Embryonic facial prominence (tissue), 1 donor: Measurements from ENCODE around the gene BCAP31.
A peak's percentile ranks its signal among the peaks of the same experiment; 100 is the strongest.
"Not testable (repeated sequence)": the region's sequence is repeated elsewhere in the genome, so short reads cannot be mapped to it uniquely, and the experiment has no call there.

Experiments
- DNase-seq: peaks from one replicate; pipeline ENCODE4 v3.0.0-alpha.2; 2016; ENCODE audit errors: extremely low spot score

Gene BCAP31

GRCh38 chrX:153694687-153695270, 29.4 kb downstream of the BCAP31 start:
- no peak for DNase-seq

DNA sequence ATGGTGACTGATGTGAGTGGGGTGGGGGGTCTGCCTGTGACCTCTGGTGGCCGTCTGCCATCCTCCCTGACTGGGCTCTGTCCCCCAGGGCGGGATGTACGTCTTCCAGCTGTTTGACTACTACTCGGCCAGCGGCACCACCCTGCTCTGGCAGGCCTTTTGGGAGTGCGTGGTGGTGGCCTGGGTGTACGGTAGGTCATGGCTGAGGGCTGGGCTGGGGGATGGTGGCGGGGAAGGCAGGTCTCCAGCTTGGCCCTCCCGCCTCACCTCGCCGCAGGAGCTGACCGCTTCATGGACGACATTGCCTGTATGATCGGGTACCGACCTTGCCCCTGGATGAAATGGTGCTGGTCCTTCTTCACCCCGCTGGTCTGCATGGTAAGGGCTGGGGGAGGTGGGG, 29.9 kb downstream of the BCAP31 start:
- DNase-seq = not testable (repeated sequence)

DNA sequence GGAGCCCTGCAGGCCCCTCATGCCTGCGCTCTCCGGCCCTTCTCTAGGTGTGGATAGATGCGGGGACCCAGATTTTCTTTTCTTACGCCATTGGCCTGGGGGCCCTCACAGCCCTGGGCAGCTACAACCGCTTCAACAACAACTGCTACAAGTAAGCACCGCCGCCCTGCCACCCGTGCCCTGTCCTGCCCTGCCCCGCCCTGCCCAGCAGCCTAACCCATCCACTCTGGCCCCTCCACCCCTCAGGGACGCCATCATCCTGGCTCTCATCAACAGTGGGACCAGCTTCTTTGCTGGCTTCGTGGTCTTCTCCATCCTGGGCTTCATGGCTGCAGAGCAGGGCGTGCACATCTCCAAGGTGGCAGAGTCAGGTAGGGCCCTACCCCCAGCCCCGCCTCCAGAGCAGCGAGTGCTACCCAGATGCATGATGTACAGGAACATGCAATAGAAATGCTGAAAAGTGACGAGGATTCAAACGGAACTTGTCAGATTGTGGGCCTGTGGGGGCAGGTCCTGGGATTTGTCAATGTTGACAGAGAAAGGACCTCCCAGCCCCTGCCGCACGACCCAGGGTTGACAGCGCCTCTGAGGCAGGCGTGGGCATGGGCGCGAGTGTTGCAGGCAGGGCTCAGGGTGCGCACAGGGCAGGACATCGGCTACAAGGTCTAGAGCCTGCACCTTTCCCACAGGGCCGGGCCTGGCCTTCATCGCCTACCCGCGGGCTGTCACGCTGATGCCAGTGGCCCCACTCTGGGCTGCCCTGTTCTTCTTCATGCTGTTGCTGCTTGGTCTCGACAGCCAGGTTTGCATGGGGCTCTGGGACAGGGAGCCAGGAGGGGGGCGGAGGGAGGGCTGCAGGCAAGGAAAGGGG, 30.7 kb downstream of the BCAP31 start:
- DNase-seq = no peak

DNA sequence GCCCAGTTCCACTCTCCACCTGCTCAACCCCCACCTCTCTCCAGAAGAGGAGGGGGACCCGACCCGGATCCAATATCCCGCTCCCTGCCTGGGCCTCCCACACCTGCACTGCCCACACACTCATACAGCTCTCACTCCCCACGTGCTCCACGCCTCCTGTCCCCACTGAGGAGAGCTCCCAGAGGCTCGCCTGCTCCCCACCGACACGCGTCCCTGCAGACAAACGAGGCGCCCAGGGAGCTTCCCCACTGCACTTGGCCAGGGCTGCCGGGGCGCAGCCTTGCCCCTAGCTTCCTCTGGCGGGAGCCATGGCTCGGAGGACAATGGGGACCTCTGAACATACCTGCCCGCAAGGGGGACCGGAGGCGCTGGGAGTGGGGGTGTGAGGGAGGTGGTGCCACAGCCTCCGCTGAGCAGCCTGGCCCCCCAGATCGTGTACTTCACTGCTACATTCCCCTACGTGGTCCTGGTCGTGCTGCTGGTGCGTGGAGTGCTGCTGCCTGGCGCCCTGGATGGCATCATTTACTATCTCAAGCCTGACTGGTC, 31.5 kb downstream of the BCAP31 start:
- DNase-seq = no peak

- no peak for DNase-seq
Observed at GRCh38 chrX:153692003-153692402, 32.2 kb downstream of the BCAP31 start.

GRCh38 chrX:153691032-153691827, 33.0 kb downstream of the BCAP31 start:
- DNase-seq = not testable (repeated sequence)

DNA sequence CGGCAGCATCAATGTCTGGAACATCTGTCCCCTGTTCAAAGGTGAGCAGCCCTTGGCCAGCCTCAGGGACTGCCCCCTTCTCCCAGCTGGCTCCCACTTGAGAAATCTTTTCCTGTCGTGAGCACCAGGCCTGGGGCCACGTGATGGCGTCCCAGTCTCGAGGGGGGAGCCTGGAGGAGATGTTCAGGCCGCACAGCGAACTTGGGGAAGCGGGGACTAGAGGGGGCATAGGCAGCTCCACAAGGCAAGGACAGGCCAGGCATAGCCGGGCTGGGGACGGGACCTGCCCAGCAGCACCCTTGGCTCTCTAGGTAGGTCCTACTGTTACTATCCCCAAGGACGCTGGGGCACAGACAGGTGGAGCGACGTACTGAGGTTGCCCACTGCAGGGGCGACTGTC, 33.7 kb downstream of the BCAP31 start:
- no peak for DNase-seq

- DNase-seq = no peak
Observed at GRCh38 chrX:153689654-153690465, 34.3 kb downstream of the BCAP31 start.

- no peak for DNase-seq
Observed at GRCh38 chrX:153688911-153689590, 35.1 kb downstream of the BCAP31 start.

- DNase-seq = no peak
Observed at GRCh38 chrX:153688506-153688905, 35.7 kb downstream of the BCAP31 start.

DNA sequence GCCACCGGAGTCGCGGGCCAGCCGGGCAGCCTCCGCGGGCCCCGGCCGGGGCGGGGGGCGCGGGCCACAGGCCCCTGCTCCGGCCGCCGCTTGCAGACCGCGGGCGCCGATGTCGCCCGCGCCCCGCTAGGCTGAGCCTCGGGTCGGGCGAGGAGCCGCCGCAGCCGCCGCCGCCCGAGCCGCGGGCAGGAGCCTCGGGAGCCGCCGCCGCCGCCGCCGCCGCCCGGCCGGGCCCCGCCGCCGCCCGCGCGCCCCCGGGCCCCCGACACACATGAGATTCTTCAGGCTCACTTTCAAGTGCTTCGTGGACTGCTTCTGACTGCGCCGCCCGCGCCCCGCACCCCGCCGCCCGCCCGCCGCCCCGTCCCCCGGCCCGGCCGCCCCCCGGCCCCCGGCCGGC, 36.1 kb downstream of the BCAP31 start:
- no peak for DNase-seq

- peak; percentile 15 for DNase-seq
Observed at GRCh38 chrX:153687121-153688039, 36.8 kb downstream of the BCAP31 start, which contains the start of gene SLC6A8. TSS of gene SLC6A8 (plus strand) at chrX:153687926. CDS start at chrX:153688575, 649 bp downstream.

DNA sequence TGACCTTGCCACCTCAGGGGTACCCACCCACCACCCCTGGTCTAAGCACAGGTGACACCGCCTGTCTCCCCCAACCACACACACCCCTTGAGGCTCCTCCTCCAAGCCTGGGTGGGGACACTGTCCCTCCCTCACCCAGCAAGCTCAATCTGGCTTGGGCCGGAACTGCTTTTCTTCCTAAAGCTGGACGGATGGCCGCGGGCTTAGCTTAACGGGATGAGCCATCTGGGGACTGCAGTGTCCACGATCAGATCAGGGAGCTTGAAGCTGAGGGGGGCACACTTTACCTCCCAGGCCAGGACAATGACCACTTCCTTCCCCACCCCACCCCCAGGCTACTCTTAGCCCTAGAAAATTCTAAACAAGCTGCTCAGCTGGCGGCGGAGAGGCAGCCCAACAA, 37.5 kb downstream of the BCAP31 start:
- no peak for DNase-seq

GRCh38 chrX:153685751-153686696, 38.2 kb downstream of the BCAP31 start:
- DNase-seq = no peak

DNA sequence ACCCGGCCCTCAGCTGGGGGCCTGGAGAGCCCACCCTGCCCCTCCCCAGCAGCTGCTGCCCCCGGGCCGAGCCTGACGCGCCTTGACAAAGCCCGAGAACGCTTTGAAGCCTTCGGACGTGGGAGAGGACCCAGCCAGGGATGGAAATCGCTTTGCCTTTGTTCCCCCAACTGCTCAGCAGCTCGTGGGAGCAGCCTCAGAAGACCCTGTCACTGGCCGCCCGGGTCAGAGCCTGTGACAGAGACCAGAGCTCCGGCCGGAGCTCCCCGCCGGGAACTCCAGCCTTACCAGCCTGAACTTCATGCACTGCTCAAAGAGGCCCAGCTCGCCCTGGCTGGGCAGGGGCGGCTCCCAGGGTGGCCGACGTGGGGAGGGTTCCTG, 39.0 kb downstream of the BCAP31 start:
- no peak for DNase-seq

DNA sequence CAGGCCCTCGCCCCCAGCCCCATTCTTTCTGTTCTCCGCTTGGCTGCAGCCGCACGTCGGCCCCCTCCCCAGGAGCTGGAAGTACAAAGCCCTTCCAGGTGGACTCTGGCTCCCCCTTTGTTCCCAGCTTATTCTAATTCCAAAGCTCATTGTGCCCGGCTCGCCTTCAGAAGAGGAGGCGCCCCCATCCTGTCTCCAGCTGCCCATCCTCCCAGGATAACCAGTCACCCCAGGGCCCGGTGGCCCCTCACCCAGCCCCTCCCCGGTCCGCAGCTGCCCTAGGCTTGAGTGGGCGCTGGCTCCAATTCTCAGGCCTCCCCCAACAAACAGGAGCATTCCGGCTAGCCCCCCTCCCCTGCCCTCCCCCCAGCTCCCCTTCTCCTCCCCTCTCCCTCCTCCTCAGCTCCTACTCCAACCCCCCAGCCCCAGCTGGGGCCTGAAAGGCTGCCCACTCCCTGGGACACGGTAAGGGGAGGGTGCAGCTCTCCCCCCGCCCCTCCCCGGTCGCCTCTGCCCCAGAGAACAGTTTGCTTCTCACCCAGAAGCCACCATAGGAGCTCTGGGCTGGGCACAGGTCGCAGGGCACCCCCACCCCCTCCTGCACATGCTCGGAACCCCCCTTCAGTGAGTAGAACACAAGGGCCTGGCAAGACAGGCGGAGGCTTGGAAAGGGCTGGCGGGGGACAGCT, 39.6 kb downstream of the BCAP31 start:
- DNase-seq = no peak

GRCh38 chrX:153683486-153683885, 40.7 kb downstream of the BCAP31 start:
- not testable (repeated sequence) for DNase-seq

- no peak for DNase-seq
Observed at GRCh38 chrX:153681175-153681574, 43.0 kb downstream of the BCAP31 start.
